NCI-H82 treated with DMSO at 0.1 percent for 48 hours (cell line): ENCODE measurements around the gene PTP4A2.
"Not testable (repeated sequence)": the region's sequence is repeated elsewhere in the genome, so short reads cannot be mapped to it uniquely, and the experiment has no call there.

ENCODE experiments used
- DNase-seq: peaks from one replicate; lab custom pipeline; 2025; ENCODE audit not compliant: unreplicated experiment; lab: John Stamatoyannopoulos, UW

PTP4A2 gene

DNA sequence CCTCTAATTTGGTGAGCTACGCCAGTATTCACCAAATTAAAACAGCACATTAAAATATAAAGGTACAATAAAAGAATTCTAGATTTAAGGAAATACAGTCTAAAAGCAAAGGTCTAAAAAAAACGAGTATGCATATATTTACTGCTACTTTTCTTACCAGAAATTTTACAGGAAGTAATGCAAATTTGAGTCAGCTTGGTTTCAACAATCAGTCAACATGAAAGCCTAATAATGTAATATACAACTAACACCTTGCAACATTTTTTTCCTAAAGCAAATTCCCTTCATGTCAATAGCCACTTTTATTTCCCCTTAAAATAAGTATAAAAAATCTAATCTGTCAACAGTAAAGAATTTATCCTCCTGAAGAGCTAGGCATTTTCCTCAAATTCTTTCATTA, 11.9 kb downstream of the PTP4A2 start:
- DNase-seq: no peak

DNA sequence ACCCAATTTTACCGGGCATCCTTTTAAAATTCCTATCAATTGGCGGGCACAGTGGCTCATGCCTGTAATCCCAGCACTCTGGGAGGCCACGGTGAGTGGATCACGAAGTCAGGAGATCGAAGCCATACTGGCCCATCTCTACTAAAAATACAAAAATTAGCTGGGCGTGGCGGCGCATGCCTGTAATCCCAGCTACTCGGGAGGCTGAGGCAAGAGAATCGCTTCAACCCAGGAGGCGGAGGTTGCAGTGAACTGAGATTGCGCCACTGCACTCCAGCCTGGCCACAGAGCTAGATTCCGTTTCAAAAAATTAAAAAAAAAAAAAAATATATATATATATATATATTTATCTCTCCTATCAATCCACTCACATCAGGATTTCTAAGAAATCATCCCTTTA, 12.3 kb downstream of the PTP4A2 start:
- DNase-seq: not testable (repeated sequence)

- DNase-seq: no peak
Observed at GRCh38 chr1:31924839-31925238, 13.3 kb downstream of the PTP4A2 start.

DNA sequence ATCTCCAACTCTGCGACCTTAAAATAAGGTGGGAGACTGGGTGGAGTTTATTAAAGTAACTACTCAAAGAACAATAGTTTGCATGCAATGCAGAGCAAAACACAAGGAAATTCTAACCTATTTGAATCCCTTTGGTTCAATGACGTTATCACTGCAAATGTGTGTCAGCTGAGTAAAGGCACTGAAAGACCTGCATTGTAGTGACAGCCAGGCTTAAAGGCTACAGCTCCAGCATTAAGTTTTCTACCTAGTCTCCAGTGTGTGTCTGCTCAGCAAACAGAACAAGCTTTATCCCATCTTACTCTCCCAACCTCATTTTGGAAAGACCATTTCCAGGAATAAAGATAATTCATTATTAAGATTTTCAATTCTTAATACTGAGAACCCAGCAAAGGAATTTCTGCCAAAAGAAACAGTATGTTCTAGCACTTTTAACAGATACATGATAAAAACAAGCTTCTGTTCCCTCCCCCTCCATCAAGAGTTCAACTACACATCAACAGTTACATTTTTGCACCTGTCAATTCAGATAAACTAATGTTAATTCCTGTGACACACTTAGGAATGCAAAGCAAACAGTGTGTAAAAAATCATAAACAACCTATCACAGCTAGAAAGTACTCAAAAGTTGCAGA, 14.2 kb downstream of the PTP4A2 start:
- no peak for DNase-seq

DNA sequence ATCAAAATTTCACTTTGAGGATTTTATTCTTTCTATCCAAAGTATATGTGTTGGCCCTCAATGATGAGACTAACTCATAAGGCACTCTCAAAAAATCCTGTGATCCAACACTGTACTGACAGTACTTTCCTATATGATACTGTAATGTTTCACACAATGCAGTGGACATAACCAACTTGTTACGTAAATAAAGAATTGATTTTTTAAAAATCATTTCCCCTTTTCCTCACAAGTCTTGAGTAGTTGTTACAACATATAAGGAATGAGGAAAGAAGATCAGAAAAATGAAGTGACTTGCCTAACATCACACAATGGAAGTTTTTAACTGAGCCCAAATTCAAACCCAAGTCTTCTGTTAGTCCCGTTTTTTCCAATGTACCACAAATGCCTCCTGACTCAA, 17.2 kb downstream of the PTP4A2 start:
- no peak for DNase-seq

DNA sequence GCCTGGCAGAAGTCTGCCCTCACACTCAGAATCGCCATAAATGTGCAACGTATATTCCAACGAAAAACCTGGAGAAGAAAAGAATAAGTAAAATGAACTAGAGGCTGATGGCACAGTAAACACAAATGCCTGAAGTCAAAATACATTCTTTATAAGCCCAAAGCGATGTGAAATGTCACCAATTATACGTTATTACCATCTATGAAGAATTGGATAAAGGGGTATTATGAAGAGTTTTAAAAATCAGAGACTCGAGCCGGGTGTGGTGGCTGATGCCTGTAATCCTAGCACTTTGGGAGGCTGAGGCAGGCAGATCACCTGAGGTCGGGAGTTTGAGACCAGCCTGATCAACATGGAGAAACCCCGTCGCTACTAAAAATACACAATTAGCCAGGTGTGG, 18.6 kb downstream of the PTP4A2 start:
- no peak for DNase-seq

DNA sequence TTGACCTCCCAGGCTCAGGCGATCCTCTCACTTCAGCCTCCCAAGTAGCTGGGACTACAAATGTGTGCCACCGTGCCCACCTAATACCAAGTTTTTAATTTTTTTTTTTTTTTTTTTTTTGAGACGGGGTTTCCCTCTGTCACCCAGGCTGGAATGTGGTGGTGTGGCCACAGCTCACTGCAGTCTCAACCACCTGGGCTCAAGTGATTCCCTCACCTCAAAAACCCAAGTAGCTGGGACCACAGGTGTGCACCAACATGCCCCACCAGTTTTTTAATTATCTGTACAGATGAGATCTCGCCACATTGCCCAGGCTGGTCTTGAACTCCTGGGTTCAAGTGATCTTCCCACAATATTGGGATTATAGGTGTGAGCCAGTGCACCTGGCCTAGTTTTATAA, 22.7 kb downstream of the PTP4A2 start:
- no peak for DNase-seq

GRCh38 chr1:31913968-31914367, 24.2 kb downstream of the PTP4A2 start:
- no peak for DNase-seq

GRCh38 chr1:31912839-31913239, 25.3 kb downstream of the PTP4A2 start:
- no peak for DNase-seq

- no peak for DNase-seq
Observed at GRCh38 chr1:31911994-31912780, 26.0 kb downstream of the PTP4A2 start.

GRCh38 chr1:31910933-31911332, 27.2 kb downstream of the PTP4A2 start:
- no peak for DNase-seq

- DNase-seq: no peak
Observed at GRCh38 chr1:31909691-31910090, 28.5 kb downstream of the PTP4A2 start.

GRCh38 chr1:31906557-31906956, 31.6 kb downstream of the PTP4A2 start:
- DNase-seq: no peak

DNA sequence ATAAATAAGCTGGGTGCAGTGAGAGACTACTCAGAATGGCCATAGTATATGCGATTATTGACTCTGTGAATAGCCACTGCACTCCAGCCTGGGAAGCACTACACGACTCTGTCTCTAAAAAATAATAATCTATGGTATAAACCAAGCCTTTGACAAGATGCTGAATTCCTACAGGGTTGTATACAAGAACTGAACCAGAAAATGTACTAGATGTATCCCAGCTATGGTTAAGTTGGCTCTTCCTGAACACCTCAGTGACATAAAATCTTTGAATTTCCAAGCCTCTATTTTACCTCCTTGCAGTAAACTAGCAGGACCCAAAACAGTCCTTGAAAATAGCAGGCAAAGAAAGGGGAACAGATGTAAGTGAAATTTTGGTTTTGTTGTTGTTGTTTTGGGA, 32.5 kb downstream of the PTP4A2 start:
- DNase-seq: no peak

GRCh38 chr1:31905093-31905509, 33.1 kb downstream of the PTP4A2 start:
- DNase-seq: no peak

- no peak for DNase-seq
Observed at GRCh38 chr1:31904339-31905092, 33.7 kb downstream of the PTP4A2 start.

- DNase-seq: no peak
Observed at GRCh38 chr1:31902510-31902860, 35.7 kb downstream of the PTP4A2 start.

GRCh38 chr1:31901838-31902509, 36.2 kb downstream of the PTP4A2 start:
- no peak for DNase-seq

DNA sequence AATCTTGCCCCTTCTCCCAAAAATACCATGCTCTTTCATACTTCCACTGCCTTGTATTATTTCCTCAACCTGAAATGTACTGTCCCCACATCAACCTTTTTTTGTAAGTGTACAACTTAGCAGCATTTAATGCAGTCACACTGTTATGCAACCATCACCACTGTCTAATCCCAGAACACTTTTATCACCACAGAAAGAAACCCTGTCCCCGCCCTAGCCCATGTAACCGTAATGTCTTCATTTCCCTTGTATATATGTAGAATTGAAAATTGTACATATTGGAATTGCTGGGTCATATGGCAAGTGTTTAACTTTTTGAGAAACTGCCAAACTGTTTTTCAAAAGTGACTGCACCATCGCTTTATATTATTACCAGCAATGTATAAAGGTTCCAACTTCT, 37.4 kb downstream of the PTP4A2 start:
- DNase-seq: no peak

DNA sequence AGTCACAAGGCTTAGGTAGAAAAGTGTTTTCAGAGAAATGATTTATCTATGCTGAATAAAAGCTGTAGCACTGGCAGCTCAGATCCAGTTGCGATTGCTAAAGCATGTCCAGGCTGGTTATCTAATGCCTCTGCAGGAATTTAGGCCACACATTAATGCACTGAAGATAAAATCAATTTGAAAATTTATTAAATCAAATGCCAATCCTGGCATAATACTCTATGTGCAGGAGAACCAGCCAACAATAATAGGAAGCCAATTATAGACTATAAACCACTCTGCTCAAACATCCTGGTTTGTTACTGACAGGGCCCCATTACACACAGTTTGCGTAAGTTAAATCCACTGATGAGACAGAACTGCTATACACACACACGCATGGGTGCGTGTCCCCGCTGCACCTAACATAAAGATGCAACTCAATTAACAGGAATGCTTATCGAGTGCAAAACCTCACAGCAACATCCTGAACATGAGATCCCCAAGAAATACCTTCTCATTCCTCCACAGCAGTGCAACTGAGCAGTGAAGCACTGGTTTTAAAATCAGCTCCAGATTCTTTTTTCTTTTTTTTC, 40.6 kb downstream of the PTP4A2 start:
- DNase-seq: no peak
